ENCODE data around the gene VCPKMT. TPM values are rescaled to one million over a fixed set of nuclear protein-coding genes. Genes with fewer than 3 reads are reported as not detected.
"Not testable (repeated sequence)": the region's sequence is repeated elsewhere in the genome, so short reads cannot be mapped to it uniquely, and the experiment has no call there.

The VCPKMT gene
- total RNA-seq, 1 donor from 2014 or later: 13.0 TPM

DNA sequence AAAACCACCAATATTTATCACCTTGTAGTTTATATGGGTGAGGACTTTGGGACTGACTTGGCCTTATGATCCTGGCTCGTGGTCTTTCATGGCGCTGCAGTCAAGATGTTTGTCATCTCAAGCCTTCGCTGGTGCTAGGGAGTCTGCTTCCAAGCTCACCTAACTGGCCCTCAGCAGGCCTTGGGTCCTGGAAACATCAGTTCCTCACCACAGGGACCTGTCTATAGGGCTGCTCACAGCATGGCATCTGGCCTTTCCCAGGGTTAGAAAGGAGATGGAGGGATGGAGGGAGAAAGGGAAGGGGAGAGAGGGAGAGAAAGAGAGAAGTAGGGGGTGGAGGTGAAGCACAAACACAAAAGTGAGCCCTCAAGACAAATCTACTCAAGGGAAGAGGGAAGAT is 31.7 kb downstream of the VCPKMT start:
- no peaks in the 10 kb centered on the region for H3K9me3 Mint-ChIP-seq
- no peak overlapping the region for H3K27ac Mint-ChIP-seq (ENCODE audit: unreplicated experiment)
- H3K36me3 Mint-ChIP-seq (ENCODE audit: low read depth): no peaks in the 10 kb centered on the region
- TF ChIP-seq, protein P1, sequence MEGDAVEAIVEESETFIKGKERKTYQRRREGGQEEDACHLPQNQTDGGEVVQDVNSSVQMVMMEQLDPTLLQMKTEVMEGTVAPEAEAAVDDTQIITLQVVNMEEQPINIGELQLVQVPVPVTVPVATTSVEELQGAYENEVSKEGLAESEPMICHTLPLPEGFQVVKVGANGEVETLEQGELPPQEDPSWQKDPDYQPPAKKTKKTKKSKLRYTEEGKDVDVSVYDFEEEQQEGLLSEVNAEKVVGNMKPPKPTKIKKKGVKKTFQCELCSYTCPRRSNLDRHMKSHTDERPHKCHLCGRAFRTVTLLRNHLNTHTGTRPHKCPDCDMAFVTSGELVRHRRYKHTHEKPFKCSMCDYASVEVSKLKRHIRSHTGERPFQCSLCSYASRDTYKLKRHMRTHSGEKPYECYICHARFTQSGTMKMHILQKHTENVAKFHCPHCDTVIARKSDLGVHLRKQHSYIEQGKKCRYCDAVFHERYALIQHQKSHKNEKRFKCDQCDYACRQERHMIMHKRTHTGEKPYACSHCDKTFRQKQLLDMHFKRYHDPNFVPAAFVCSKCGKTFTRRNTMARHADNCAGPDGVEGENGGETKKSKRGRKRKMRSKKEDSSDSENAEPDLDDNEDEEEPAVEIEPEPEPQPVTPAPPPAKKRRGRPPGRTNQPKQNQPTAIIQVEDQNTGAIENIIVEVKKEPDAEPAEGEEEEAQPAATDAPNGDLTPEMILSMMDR (conservative IDR thresholded peaks at IDR 0.05): no peak
- no peak for DNase-seq (ENCODE audit: low read depth, low spot score)
- no peaks in the 10 kb centered on the region for H3K27me3 Mint-ChIP-seq (ENCODE audit: low read depth)
- H3K4me1 Mint-ChIP-seq: peaks cover 6% of the 10 kb centered on the region
- H3K4me3 Mint-ChIP-seq: no peak overlapping the region

DNA sequence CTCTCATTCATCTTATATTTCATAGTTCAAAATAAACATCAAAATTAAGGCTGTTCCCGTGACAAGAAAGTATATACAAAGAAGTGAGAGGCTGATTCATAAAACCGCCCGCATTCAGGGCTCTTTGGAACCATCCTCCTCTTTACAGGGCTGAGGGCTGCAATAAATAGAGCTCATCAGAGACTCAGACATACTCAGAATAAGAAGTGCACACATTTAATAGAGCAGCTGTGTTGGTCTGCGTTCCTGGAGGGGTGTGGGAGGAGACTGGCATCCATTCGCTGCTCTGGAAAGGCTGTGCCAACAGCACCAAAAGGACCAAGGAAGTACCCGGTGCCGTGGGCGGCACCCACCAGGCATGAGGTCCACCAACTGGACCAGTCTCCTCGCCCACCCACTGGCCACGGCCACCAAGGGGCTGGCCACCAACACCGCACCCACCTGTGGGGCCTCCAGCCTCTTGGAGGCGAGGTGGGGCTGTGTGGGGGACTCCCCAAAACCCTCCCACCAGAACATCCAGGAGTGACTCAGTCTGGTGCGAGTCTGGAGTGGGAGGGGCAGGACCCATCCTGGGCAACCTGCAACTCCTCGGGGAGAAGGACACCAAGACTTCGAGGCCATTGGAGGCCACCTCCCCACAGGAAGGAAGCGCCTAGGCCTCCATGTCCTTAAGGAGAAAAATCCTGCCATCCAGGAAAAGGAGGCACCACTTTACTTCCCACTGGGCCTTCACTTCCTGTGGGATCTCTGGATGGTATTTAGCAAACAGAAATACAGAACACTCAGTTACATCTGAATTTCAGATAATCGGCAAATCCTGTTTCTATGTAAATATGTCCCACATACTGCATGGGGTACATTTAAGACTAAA is 32.7 kb downstream of the VCPKMT start:
- H3K27ac Mint-ChIP-seq (ENCODE audit: unreplicated experiment): no peak overlapping the region
- no peak overlapping the region for H3K4me3 Mint-ChIP-seq
- TF ChIP-seq, protein P1 (conservative IDR thresholded peaks at IDR 0.05): no peak
- H3K27me3 Mint-ChIP-seq (ENCODE audit: low read depth): no peaks in the 10 kb centered on the region
- DNase-seq (ENCODE audit: low read depth, low spot score): no peak
- H3K4me1 Mint-ChIP-seq: peaks cover 6% of the 10 kb centered on the region
- H3K9me3 Mint-ChIP-seq: no peaks in the 10 kb centered on the region
- no peaks in the 10 kb centered on the region for H3K36me3 Mint-ChIP-seq (ENCODE audit: low read depth)

DNA sequence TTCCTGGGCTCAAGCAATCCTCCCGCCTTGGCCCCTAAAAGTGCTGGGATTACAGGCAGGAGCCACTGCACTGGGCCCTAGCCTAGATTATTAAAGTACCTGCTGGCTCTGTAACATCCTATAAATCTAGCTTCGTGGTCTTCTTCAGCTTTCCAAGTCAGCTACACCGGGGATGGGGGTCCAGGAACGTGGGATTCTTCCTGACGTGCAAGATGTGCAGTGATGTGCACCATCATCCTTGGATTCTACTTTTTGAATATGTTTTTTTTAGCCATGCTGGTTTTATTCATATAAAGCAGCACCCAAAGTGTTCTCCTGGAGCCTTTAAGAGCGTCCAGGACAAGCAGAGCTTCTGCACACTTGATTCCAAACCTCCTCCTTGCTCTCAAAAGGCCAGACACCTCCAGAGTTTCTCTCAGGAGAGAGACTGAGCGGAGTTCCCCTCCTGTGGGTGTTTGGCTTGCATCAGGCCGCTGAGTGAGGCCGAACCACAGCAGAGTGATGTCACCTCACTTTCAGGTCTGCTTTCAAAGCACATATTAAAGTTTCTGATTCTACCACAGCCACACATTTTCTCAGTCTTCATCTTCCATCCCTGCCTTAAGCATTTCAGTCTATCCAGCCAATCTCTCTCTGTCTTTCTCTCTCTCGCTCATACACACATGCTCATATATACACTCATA is 33.4 kb downstream of the VCPKMT start:
- TF ChIP-seq, protein P1 (conservative IDR thresholded peaks at IDR 0.05): no peak

DNA sequence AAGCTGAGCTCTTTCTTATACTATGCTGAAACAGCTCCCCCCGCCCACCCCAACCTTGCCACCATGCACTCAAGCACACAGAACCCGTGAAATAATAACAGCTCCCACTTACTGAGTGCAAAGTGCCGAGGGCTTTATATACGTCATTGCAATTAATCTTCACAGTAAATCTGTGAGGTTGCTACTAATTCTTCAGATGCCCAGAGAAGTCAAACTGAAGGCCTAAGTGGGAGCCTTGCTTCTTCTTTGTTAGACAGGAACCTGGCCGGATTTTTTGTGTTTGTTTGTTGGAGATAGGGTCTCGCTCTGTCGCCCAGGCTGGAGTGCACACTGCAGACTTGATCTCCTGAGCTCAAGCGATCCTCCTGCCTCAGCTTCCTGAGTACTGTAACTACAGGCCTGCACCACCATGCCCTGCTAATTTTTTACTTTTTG is 34.0 kb downstream of the VCPKMT start:
- no peak for DNase-seq (ENCODE audit: low read depth, low spot score)
- Mint-ChIP-seq H3K27ac (ENCODE audit: unreplicated experiment) (no peak overlapping the region), H3K9me3 (no peaks in the 10 kb centered on the region)

More for the DNA sequence above, 33.4 kb downstream of the VCPKMT start:
- DNase-seq (ENCODE audit: low read depth, low spot score): no peak
- no peaks in the 10 kb centered on the region for H3K36me3 Mint-ChIP-seq (ENCODE audit: low read depth)
- H3K4me1 Mint-ChIP-seq: peaks cover 6% of the 10 kb centered on the region
- H3K4me3 Mint-ChIP-seq: no peak overlapping the region
- no peaks in the 10 kb centered on the region for H3K9me3 Mint-ChIP-seq
- no peaks in the 10 kb centered on the region for H3K27me3 Mint-ChIP-seq (ENCODE audit: low read depth)
- H3K27ac Mint-ChIP-seq (ENCODE audit: unreplicated experiment): no peak overlapping the region

DNA sequence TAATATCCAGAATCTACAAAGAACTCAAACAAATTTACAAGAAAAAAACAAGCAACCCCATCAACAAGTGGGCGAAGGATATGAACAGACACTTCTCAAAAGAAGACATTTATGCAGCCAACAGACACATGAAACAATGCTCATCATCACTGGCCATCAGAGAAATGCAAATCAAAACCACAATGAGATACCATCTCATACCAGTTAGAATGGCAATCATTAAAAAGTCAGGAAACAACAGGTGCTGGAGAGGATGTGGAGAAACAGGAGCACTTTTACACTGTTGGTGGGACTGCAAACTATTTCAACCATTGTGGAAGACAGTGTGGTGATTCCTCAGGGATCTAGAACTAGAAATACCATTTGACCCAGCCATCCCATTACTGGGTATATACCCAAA is 37.3 kb downstream of the VCPKMT start:
- H3K9me3 Mint-ChIP-seq; H3K27me3 Mint-ChIP-seq (ENCODE audit: low read depth): not testable (repeated sequence)

More for the DNA sequence above, 34.0 kb downstream of the VCPKMT start:
- TF ChIP-seq, protein P1 (conservative IDR thresholded peaks at IDR 0.05): no peak
- Mint-ChIP-seq H3K36me3 (ENCODE audit: low read depth) (no peaks in the 10 kb centered on the region), H3K4me1 (peaks cover 6% of the 10 kb centered on the region), H3K4me3 (no peak overlapping the region), H3K27me3 (ENCODE audit: low read depth) (no peaks in the 10 kb centered on the region)

DNA sequence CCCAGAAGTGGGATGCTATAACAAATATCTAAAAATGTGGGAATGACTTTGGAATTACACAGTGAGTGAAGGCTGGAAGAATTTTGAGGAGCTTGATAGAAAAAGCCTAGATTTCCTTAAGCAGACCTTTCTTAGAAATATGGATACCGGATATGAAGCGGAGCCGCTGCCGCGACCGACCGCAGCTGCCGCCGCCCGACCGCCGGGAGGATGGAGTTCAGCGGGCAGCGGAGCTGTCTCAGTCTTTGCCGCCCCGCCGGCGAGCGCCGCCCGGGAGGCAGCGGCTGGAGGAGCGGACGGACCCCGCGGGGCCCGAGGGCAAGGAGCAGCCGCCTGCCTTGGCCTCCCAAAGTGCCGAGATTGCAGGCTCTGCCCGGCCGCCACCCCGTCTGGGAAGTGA is 42.7 kb downstream of the VCPKMT start:
- not testable (repeated sequence) for H3K4me1 Mint-ChIP-seq; H3K4me3 Mint-ChIP-seq; H3K27me3 Mint-ChIP-seq (ENCODE audit: low read depth); H3K27ac Mint-ChIP-seq (ENCODE audit: unreplicated experiment); H3K9me3 Mint-ChIP-seq; DNase-seq (ENCODE audit: low read depth, low spot score)
- peaks cover 15% of the 10 kb centered on the region for H3K36me3 Mint-ChIP-seq (ENCODE audit: low read depth)

More for the DNA sequence above, 37.3 kb downstream of the VCPKMT start:
- H3K4me1 Mint-ChIP-seq; H3K36me3 Mint-ChIP-seq (ENCODE audit: low read depth); DNase-seq (ENCODE audit: low read depth, low spot score); H3K27ac Mint-ChIP-seq (ENCODE audit: unreplicated experiment); H3K4me3 Mint-ChIP-seq: not testable (repeated sequence)

Data from neural crest cell (in vitro differentiated cells).